ENCODE measurements around the gene MOGAT2. TPM values are rescaled to one million over a fixed set of nuclear protein-coding genes. Genes with fewer than 3 reads are reported as not detected.

The MOGAT2 gene
- total and polyA plus RNA-seq, 2 of the 13 experiments (the other 11 are each of a cell fraction or from before 2014, with no cell fraction given): 27.2 to 27.8 TPM

DNA sequence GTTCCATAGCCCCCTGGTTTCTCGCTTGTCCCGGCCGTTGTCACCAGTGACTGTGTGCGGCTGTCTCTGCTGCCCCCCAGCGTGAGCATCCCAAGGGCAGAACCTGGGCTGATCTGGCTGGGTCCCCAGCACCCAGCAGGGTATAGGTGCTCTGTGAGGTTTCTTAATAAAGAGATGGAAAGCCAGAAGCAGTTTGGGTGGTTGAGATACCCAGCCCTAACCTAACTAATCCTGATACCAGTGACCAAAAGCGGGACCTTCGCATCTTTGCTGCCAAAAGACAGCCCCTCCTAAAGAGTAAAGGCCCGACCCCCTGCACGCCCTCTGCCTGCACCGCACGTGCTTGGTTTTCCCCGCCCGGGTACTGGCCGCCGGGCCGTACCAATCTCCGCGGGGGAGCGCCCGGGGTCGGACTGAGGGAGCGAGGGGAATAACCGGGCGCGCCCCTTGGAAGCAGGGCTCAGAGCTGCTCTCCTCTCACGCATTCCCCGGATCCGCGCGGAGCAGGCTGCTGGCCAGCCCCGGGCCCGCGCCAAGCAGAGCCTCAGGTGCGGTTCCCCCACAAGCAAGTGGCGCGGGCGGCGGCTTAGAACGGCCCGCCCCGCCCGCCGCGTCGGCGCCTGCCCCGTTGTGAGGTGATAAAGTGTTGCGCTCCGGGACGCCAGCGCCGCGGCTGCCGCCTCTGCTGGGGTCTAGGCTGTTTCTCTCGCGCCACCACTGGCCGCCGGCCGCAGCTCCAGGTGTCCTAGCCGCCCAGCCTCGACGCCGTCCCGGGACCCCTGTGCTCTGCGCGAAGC lies 50.7 kb downstream of the MOGAT2 start, which contains the start of gene DGAT2 (continued):
- TF ChIP-seq, protein P1, sequence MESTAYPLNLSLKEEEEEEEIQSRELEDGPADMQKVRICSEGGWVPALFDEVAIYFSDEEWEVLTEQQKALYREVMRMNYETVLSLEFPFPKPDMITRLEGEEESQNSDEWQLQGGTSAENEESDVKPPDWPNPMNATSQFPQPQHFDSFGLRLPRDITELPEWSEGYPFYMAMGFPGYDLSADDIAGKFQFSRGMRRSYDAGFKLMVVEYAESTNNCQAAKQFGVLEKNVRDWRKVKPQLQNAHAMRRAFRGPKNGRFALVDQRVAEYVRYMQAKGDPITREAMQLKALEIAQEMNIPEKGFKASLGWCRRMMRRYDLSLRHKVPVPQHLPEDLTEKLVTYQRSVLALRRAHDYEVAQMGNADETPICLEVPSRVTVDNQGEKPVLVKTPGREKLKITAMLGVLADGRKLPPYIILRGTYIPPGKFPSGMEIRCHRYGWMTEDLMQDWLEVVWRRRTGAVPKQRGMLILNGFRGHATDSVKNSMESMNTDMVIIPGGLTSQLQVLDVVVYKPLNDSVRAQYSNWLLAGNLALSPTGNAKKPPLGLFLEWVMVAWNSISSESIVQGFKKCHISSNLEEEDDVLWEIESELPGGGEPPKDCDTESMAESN (CRISPR knock-in tag; conservative IDR thresholded peaks at IDR 0.05): peak; percentile 45; the same call in 1 of the 2 replicates
- TF ChIP-seq MATR3 (CRISPR knock-in tag; IDR thresholded peaks at IDR 0.05): no peak
- peak; percentile 41; the same call in 1 of the 2 replicates for TF ChIP-seq HDAC2 (CRISPR knock-in tag; IDR thresholded peaks at IDR 0.05)
- TF ChIP-seq, protein P2, sequence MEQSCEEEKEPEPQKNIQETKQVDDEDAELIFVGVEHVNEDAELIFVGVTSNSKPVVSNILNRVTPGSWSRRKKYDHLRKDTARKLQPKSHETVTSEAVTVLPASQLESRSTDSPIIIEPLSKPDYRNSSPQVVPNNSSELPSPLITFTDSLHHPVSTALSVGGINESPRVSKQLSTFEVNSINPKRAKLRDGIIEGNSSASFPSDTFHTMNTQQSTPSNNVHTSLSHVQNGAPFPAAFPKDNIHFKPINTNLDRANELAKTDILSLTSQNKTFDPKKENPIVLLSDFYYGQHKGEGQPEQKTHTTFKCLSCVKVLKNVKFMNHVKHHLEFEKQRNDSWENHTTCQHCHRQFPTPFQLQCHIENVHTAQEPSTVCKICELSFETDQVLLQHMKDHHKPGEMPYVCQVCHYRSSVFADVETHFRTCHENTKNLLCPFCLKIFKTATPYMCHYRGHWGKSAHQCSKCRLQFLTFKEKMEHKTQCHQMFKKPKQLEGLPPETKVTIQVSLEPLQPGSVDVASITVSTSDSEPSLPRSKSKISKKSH (CRISPR knock-in tag; IDR thresholded peaks at IDR 0.05; ENCODE audit: borderline replicate concordance): peak; percentile 87; the same call in 1 of the 2 replicates
- TF ChIP-seq ZNF792 (CRISPR knock-in tag; IDR thresholded peaks at IDR 0.05): peak; percentile 46
- TF ChIP-seq KDM2A (CRISPR knock-in tag; IDR thresholded peaks at IDR 0.05; ENCODE audit: borderline replicate concordance, low read depth): peak; percentile 77
- TF ChIP-seq ZNF282 (IDR thresholded peaks at IDR 0.05; ENCODE audit: partially characterized antibody): no peak
- TF ChIP-seq ZNF24 (IDR thresholded peaks at IDR 0.05): no peak
- no peak for TF ChIP-seq ADNP (CRISPR knock-in tag; IDR thresholded peaks at IDR 0.05)
- TF ChIP-seq, protein P3, sequence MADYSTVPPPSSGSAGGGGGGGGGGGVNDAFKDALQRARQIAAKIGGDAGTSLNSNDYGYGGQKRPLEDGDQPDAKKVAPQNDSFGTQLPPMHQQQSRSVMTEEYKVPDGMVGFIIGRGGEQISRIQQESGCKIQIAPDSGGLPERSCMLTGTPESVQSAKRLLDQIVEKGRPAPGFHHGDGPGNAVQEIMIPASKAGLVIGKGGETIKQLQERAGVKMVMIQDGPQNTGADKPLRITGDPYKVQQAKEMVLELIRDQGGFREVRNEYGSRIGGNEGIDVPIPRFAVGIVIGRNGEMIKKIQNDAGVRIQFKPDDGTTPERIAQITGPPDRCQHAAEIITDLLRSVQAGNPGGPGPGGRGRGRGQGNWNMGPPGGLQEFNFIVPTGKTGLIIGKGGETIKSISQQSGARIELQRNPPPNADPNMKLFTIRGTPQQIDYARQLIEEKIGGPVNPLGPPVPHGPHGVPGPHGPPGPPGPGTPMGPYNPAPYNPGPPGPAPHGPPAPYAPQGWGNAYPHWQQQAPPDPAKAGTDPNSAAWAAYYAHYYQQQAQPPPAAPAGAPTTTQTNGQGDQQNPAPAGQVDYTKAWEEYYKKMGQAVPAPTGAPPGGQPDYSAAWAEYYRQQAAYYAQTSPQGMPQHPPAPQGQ (CRISPR knock-in tag; IDR thresholded peaks at IDR 0.05; ENCODE audit: borderline replicate concordance): no peak
- TF ChIP-seq ZNF230 (CRISPR knock-in tag; IDR thresholded peaks at IDR 0.05): no peak; the same call in 1 of the 2 replicates
- no peak for TF ChIP-seq POGZ (CRISPR knock-in tag; IDR thresholded peaks at IDR 0.05)
- peak; percentile 68; the same call in 1 of the 2 replicates for TF ChIP-seq PITX1 (CRISPR knock-in tag; IDR thresholded peaks at IDR 0.05)
- no peak for TF ChIP-seq ZNF713 (CRISPR knock-in tag; IDR thresholded peaks at IDR 0.05)
- no peak for TF ChIP-seq ZNF652 (CRISPR knock-in tag; IDR thresholded peaks at IDR 0.05; ENCODE audit: borderline replicate concordance, low read depth)
- TF ChIP-seq, protein P4, sequence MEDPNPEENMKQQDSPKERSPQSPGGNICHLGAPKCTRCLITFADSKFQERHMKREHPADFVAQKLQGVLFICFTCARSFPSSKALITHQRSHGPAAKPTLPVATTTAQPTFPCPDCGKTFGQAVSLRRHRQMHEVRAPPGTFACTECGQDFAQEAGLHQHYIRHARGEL (CRISPR knock-in tag; IDR thresholded peaks at IDR 0.05): no peak
- peak; percentile 80; the same call in 1 of the 2 replicates for TF ChIP-seq ZSCAN12 (CRISPR knock-in tag; IDR thresholded peaks at IDR 0.05)
- no peak for TF ChIP-seq POLR2AphosphoS2 (IDR thresholded peaks at IDR 0.05; ENCODE audit: low read depth, low read length)
- TF ChIP-seq HDAC1 (CRISPR knock-in tag; IDR thresholded peaks at IDR 0.05): peak; percentile 57; the same call in 1 of the 2 replicates
- TF ChIP-seq, protein P5, sequence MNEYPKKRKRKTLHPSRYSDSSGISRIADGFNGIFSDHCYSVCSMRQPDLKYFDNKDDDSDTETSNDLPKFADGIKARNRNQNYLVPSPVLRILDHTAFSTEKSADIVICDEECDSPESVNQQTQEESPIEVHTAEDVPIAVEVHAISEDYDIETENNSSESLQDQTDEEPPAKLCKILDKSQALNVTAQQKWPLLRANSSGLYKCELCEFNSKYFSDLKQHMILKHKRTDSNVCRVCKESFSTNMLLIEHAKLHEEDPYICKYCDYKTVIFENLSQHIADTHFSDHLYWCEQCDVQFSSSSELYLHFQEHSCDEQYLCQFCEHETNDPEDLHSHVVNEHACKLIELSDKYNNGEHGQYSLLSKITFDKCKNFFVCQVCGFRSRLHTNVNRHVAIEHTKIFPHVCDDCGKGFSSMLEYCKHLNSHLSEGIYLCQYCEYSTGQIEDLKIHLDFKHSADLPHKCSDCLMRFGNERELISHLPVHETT (CRISPR knock-in tag; conservative IDR thresholded peaks at IDR 0.05): peak; percentile 39; the same call in 1 of the 2 replicates
- TF ChIP-seq, protein P6, sequence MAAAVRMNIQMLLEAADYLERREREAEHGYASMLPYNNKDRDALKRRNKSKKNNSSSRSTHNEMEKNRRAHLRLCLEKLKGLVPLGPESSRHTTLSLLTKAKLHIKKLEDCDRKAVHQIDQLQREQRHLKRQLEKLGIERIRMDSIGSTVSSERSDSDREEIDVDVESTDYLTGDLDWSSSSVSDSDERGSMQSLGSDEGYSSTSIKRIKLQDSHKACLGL (CRISPR knock-in tag; IDR thresholded peaks at IDR 0.05): peak; percentile 40; the same call in 1 of the 2 replicates
- no peak for TF ChIP-seq SRSF9 (IDR thresholded peaks at IDR 0.05; ENCODE audit: borderline replicate concordance, insufficient read depth, low read depth, low read length, poor library complexity, severe bottlenecking)
